Karpas-422 (cell line): ENCODE measurements around the gene AP2S1. TPM values are rescaled to one million over a fixed set of nuclear protein-coding genes. Genes with fewer than 3 reads are reported as not detected.

Experiments
- DNase-seq: peaks from one replicate; pipeline ENCODE4 v3.0.0-alpha.2; 2015
- H2AFZ ChIP-seq: fragments of 200-600 bp; sonication (generic); 2 replicates; pipeline ENCODE4 v1.6.1; 2014; ENCODE audit warnings: antibody characterized with exemption, low read length, mixed read lengths
- H3K27ac ChIP-seq: fragments of 200-600 bp; sonication (generic); 2 replicates; pipeline ENCODE4 v1.5.1; 2014; ENCODE audit warnings: mild to moderate bottlenecking, low read length, moderate library complexity
- H3K27me3 ChIP-seq: fragments of 200-600 bp; sonication (generic); 2 replicates; pipeline ENCODE4 v1.6.1; 2014; ENCODE audit warnings: low read length, mixed read lengths
- H3K36me3 ChIP-seq: fragments of 200-600 bp; sonication (generic); 2 replicates; pipeline ENCODE4 v1.6.1; 2014; ENCODE audit warnings: low read length, mixed read lengths; ENCODE audit not compliant: insufficient read depth
- H3K4me1 ChIP-seq: fragments of 200-600 bp; sonication (generic); 2 replicates; pipeline ENCODE4 v1.6.1; 2014; ENCODE audit warnings: mild to moderate bottlenecking, low read length, mixed read lengths
- H3K4me2 ChIP-seq: fragments of 200-600 bp; sonication (generic); 2 replicates; pipeline ENCODE4 v1.6.1; 2014; ENCODE audit warnings: low read length, low read depth, mild to moderate bottlenecking; ENCODE audit not compliant: poor library complexity, severe bottlenecking
- H3K4me3 ChIP-seq: fragments of 200-600 bp; sonication (generic); 2 replicates; pipeline ENCODE4 v1.5.1; 2014; ENCODE audit warnings: mild to moderate bottlenecking, antibody characterized with exemption, low read length, mixed read lengths
- H3K79me2 ChIP-seq: fragments of 200-600 bp; sonication (generic); 2 replicates; pipeline ENCODE4 v1.6.1; 2014; ENCODE audit warnings: mild to moderate bottlenecking, low read length, mixed read lengths
- H3K9ac ChIP-seq: fragments of 200-600 bp; sonication (generic); 2 replicates; pipeline ENCODE4 v1.6.0; 2014; ENCODE audit warnings: low read length
- H3K9me2 ChIP-seq: fragments of 200-600 bp; sonication (generic), shearing (Covaris generic); replicated peaks from 2 replicates; pipeline ENCODE4 v1.6.0; 2014; ENCODE audit warnings: mild to moderate bottlenecking, low read length, moderate library complexity; ENCODE audit not compliant: insufficient read depth
- H3K9me3 ChIP-seq: fragments of 300-700, 200-600 bp; sonication (generic); 2 replicates; pipeline ENCODE4 v1.6.1; 2014; ENCODE audit warnings: low read length, mixed read lengths
- H4K20me1 ChIP-seq: fragments of 200-600 bp; sonication (generic); 2 replicates; pipeline ENCODE4 v1.6.1; 2014; ENCODE audit warnings: mild to moderate bottlenecking, antibody characterized with exemption, low read length, low read depth; ENCODE audit not compliant: insufficient read depth
- total RNA-seq: library from RNA; depleted of rRNA; stranded (reverse); fragments of >200 nt; shearing (Covaris generic); gene quantifications from 2 replicates; pipeline ENCODE4 v1.2.3, GENCODE V29; 2014; ENCODE audit warnings: low replicate concordance

The AP2S1 gene
- total RNA-seq, 1 experiment from 2014 or later, result 63.7 TPM

- Histone ChIP-seq H3K4me1 (no peaks in the 10 kb centered on the region), H3K9me2 (no peaks in the 10 kb centered on the region), H3K4me3 (no peak overlapping the region), H3K27me3 (no peaks in the 10 kb centered on the region), H3K4me2 (no peak overlapping the region), H3K79me2 (no peaks in the 10 kb centered on the region), H3K9ac (no peak overlapping the region), H3K27ac (no peak overlapping the region), H4K20me1 (no peaks in the 10 kb centered on the region), H2AFZ (no peak overlapping the region), H3K36me3 (no peaks in the 10 kb centered on the region), H3K9me3 (no peaks in the 10 kb centered on the region)
- no peak for DNase-seq
These were observed 48.5 kb downstream of the AP2S1 start for GRCh38 chr19:46802152-46802551.

- no peaks in the 10 kb centered on the region for H3K79me2 ChIP-seq
- no peaks in the 10 kb centered on the region for H4K20me1 ChIP-seq
- H3K4me2 ChIP-seq, result no peak overlapping the region
- H3K36me3 ChIP-seq, result no peaks in the 10 kb centered on the region
- no peak overlapping the region for H3K9ac ChIP-seq
- H2AFZ ChIP-seq, result no peak overlapping the region
- H3K27me3 ChIP-seq, result no peaks in the 10 kb centered on the region
- H3K27ac ChIP-seq, result no peak overlapping the region
- no peaks in the 10 kb centered on the region for H3K9me2 ChIP-seq
- no peaks in the 10 kb centered on the region for H3K9me3 ChIP-seq
- no peak overlapping the region for H3K4me3 ChIP-seq
- DNase-seq, result no peak
- no peaks in the 10 kb centered on the region for H3K4me1 ChIP-seq
These were observed 51.9 kb downstream of the AP2S1 start for GRCh38 chr19:46798713-46799112.

- Histone ChIP-seq H4K20me1 (no peaks in the 10 kb centered on the region), H3K79me2 (no peaks in the 10 kb centered on the region), H3K9me2 (no peaks in the 10 kb centered on the region), H3K4me2 (no peak overlapping the region), H3K4me3 (no peak overlapping the region), H3K27ac (no peak overlapping the region), H3K9me3 (no peaks in the 10 kb centered on the region), H3K4me1 (no peaks in the 10 kb centered on the region), H3K36me3 (no peaks in the 10 kb centered on the region), H3K9ac (no peak overlapping the region), H3K27me3 (no peaks in the 10 kb centered on the region), H2AFZ (no peak overlapping the region)
- DNase-seq, result no peak
These were observed 52.8 kb downstream of the AP2S1 start for GRCh38 chr19:46797881-46798280.

GRCh38 chr19:46791944-46792343 is 58.7 kb downstream of the AP2S1 start:
- Histone ChIP-seq H3K27me3 (no peaks in the 10 kb centered on the region), H3K9ac (no peak overlapping the region), H3K4me1 (peaks cover 3% of the 10 kb centered on the region), H3K27ac (no peak overlapping the region), H3K9me2 (no peaks in the 10 kb centered on the region), H3K36me3 (no peaks in the 10 kb centered on the region), H3K4me3 (no peak overlapping the region), H2AFZ (no peak overlapping the region), H4K20me1 (peaks cover 5% of the 10 kb centered on the region; the same call in 1 of the 2 replicates), H3K9me3 (no peaks in the 10 kb centered on the region), H3K79me2 (peaks cover 14% of the 10 kb centered on the region), H3K4me2 (no peak overlapping the region)
- no peak for DNase-seq

GRCh38 chr19:46789371-46789770 is 61.3 kb downstream of the AP2S1 start:
- Histone ChIP-seq H3K27me3 (no peaks in the 10 kb centered on the region), H3K4me1 (peaks cover 20% of the 10 kb centered on the region), H3K4me3 (no peak overlapping the region), H3K9me2 (no peaks in the 10 kb centered on the region), H3K27ac (no peak overlapping the region), H3K9me3 (no peaks in the 10 kb centered on the region), H3K9ac (no peak overlapping the region), H3K4me2 (no peak overlapping the region), H2AFZ (no peak overlapping the region), H3K79me2 (peaks cover 40% of the 10 kb centered on the region), H3K36me3 (peaks cover 6% of the 10 kb centered on the region), H4K20me1 (peaks cover 27% of the 10 kb centered on the region)
- DNase-seq, result peak; percentile 36

GRCh38 chr19:46788968-46789338 is 61.7 kb downstream of the AP2S1 start:
- Histone ChIP-seq H3K9me2 (no peaks in the 10 kb centered on the region), H3K36me3 (peaks cover 10% of the 10 kb centered on the region), H3K4me3 (no peak overlapping the region), H2AFZ (no peak overlapping the region), H3K4me2 (no peak overlapping the region), H3K4me1 (peaks cover 24% of the 10 kb centered on the region), H4K20me1 (peaks cover 31% of the 10 kb centered on the region), H3K79me2 (peaks cover 44% of the 10 kb centered on the region), H3K9ac (no peak overlapping the region), H3K27ac (no peak overlapping the region), H3K27me3 (no peaks in the 10 kb centered on the region), H3K9me3 (no peaks in the 10 kb centered on the region)
- no peak for DNase-seq

GRCh38 chr19:46788262-46788967 is 62.2 kb downstream of the AP2S1 start, which contains the start of gene SLC1A5:
Gene SLC1A5 (minus strand): TSS chr19:46788594. CDS start chr19:46787965, 629 bp downstream.
- Histone ChIP-seq H4K20me1 (peaks cover 36% of the 10 kb centered on the region), H3K27me3 (no peaks in the 10 kb centered on the region), H3K79me2 (peaks cover 49% of the 10 kb centered on the region), H3K36me3 (peaks cover 15% of the 10 kb centered on the region), H3K4me3 (peak within 1 kb of the TSS; percentile 92), H3K27ac (peak within 1 kb of the TSS; percentile 88), H3K4me1 (peaks cover 28% of the 10 kb centered on the region), H3K9ac (peak within 1 kb of the TSS; percentile 87), H3K9me3 (no peaks in the 10 kb centered on the region), H3K9me2 (no peaks in the 10 kb centered on the region), H2AFZ (no peak within 1 kb of the TSS), H3K4me2 (peak within 1 kb of the TSS; percentile 75)
- DNase-seq, result peak; percentile 99
